COLO829 (cell line): Measurements from ENCODE around the gene ZSWIM1.
"Not testable (repeated sequence)": the region's sequence is repeated elsewhere in the genome, so short reads cannot be mapped to it uniquely, and the experiment has no call there.

Experiments used
- DNase-seq: peaks from one replicate; pipeline ENCODE4 v3.0.0; 2012; ENCODE audit warnings: low spot score

The ZSWIM1 gene

GRCh38 chr20:45857114-45857881 lies 23.7 kb upstream of the ZSWIM1 start, which contains the start of the genes ACOT8 and ZSWIM3:
Gene ACOT8, minus strand, starts transcription at chr20:45857392. Its CDS starts 77 bp downstream, at chr20:45857315.
Gene ZSWIM3, plus strand, starts transcription at chr20:45857614. Its CDS starts 212 bp downstream, at chr20:45857826.
- DNase-seq = peak; percentile 100

GRCh38 chr20:45857882-45858216 lies 23.2 kb upstream of the ZSWIM1 start:
- DNase-seq = peak; percentile 51

DNA sequence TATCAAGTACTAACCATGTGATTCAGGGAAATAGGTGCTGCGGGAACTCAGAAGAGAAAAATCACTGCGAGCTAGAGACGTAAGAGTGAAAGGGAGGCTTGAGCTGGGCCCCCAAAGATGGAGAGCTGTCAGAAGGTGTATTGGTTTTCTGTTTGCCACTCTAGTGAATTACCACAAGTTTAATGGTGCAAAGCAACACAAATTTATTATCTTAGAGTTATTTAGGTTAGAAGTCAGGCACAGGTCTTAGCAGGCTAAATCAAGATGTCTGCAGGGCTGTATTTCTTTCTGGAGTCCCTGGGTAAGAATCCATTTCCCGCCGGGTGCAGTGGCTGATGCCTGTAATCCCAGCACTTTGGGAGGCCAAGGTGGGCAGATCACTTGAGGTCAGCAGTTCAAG lies 21.1 kb upstream of the ZSWIM1 start:
- no peak for DNase-seq

DNA sequence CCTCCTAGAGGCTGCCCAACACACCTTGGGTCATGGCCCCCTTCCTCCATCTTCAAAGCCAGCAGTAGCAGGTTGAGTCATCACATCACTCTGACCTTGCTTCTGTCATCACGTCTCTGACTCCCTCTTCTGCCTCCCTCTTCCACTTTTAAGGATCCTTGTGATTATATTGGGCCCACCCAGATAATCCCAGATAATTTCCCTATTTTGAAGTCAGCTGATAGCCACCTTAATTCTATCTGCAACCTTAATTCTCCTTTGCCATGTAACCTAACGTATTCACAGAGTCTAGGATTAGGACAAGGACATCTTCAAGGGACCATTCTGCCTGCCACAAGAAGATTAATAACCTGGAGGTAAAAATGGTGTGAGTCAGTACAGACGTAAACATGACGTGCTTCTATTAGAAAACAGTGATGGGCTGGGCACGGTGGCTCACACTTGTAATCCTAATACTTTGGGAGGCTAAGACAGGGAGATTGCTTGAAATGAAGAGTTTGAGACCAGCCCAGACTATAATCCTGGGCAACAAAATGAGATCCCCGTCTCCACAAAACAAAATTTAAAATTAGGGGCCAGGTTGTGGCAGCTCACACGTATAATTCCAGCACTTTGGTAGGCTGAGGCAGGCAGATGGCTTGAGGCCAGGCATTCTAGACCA lies 20.3 kb upstream of the ZSWIM1 start:
- no peak for DNase-seq

GRCh38 chr20:45861221-45862075 lies 19.6 kb upstream of the ZSWIM1 start:
- DNase-seq = no peak

DNA sequence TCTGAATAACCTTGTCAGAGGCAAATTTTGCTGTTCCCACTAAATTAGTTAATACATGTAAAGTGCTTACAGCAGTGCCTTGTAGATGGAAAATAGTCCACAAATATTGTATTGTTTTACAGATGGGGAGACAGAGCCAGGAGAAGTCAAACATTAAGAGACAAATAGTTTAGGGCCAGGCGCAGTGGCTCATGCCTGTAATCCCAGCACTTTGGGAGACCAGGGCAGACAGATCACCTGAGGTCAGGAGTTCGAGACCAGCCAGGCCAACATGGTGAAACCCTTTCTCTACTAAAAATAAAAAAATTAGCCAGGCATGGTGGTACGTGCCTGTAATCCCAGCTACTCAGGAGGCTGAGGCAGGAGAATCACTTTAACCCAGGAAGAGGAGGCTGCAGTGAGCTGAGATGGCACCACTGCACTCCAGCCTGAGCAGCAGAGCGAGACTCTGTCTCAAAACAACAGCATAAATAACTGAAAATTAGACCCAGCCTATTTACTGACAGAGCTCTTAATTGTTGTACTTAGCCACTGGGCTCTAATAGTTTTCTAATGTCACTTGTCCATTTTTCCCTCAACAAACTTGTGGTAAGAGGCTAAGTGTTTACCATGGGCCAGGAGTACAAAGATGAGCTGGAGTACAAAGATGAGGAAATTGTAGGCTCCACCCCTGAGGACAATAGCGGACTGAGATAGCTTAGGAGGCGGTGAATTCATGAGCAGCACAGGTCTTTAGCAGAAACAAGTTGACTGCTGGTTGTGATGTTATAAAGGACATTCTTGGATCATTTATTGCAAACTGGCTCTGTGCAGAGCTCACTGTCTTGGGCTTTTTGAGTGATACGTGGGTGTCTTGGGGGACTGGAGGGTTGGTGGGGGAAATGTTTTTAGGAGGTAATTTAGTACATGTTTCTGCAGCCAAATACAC lies 17.2 kb upstream of the ZSWIM1 start:
- DNase-seq = no peak

DNA sequence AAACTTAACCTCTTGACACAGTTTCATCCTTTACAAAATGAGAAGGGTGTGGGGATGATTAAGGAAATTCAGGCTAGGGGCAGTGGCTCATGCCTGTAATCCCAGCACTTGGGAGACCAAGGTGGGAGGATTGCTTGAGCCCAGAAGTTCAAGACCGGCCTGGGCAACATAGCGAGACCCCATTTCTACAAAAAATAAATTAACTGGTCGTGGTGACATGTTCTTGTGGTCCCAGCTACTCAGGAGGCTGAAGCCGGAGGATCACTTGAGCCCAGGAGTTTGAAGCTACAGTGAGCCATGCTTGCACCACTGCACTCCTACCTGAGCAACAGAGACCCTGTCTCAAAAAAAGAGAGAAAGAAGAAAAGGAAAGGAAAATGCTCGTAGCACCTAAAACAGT lies 14.6 kb upstream of the ZSWIM1 start:
- no peak for DNase-seq

- DNase-seq = no peak
Observed at GRCh38 chr20:45867136-45867818, 13.8 kb upstream of the ZSWIM1 start.

GRCh38 chr20:45867819-45868176 lies 13.2 kb upstream of the ZSWIM1 start:
- DNase-seq = no peak

DNA sequence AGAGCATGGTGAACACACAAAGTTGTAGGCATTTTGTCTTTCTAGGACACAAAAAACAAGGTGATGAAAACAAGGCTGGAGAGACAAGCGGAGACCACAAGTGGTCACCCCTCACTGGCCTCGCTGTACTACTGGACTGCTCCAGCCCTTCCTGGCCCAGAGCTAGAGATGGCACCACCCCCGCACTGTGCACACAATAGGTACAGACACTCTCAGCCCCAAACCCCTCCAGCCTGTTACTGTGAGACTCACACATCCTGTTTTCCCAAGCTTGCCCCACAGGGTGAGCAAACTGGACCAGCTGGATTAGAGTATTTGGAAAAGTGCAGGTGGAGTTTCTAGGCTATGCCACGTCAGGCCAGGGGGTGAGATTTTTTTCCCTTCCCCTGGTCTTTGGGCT lies 8.4 kb upstream of the ZSWIM1 start:
- DNase-seq = no peak

DNA sequence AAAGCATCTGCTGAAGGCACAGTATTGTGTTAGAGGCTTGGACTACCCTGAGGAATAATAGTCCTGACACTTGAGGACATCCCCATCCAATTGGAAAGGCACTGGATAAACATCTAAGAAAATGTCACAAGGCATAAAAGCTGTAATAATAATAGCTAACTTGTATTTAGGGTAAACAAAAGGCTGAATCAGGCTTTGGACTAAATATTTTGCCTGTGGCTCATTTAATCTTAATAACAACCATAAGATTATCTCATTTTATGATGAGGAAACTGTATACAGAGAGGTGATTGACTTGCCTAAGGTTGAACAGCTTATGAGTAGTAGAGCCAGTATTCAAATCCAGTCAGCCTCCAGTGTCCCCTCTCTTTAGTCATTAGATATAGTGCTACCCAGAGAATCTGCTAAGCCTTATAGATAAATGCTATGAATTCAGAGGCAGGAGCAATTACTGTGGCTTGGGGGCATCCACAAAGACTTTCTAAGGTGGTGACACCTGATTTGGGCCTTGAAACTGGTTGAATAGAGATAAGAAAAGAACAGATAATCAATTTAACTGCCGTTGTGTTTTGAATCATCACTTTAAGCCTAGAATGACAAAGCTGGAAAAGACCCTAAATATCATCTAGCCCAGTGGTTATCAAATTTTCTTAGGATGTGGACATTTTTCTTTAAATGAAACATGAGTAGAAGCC lies 7.5 kb upstream of the ZSWIM1 start:
- DNase-seq = no peak

DNA sequence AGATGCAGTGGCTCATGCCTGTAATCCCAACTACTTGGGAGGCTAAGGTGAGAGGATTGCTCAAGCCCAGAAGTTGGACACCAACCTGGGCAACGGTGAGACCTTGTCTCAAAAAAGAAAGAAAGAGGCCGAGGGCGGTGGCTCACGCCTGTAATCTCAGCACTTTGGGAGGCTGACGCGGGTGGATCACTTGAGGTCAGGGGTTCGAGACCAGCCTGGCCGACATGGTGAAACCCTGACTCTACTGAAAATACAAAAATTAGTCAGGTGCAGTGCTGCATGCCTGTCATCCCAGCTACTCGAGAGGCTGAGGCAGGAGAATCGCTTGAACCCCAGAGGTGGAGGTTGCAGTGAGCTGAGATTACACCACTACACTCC lies 6.9 kb upstream of the ZSWIM1 start:
- DNase-seq = not testable (repeated sequence)

- DNase-seq = peak; percentile 54
Observed at GRCh38 chr20:45874576-45874975, 6.5 kb upstream of the ZSWIM1 start.

DNA sequence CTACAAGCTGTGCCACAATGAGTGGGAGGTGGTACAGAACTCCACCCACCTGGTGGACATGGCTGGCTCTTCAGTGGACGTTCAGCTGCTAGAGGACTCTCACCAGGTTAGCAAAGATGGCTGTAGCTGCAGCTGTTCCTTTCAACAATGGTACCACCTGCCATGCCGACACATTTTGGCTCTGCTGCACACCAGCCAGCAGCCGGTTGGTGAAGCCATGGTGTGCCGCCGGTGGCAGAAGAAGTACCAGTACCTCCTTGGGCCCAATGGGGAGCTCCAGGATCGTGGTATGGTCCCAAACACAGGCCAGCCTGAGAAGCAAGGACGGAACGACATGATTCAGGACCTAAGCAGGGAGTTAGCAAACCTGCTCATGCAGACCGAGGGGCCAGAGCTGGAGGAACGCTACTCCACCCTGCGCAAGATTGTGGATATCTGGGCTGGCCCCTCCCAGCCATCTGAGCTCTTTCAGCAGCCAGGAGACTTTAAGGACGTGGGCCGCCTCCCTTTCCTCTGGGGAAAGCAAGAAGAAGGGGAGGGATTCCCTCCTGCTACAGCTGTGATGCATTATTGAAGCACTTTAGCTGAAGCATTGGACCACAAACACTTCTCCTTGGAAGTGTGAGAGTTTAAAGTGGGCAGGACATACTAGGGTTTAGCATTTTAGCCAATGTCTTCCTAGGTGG lies 2.8 kb upstream of the ZSWIM1 start:
- DNase-seq = no peak

DNA sequence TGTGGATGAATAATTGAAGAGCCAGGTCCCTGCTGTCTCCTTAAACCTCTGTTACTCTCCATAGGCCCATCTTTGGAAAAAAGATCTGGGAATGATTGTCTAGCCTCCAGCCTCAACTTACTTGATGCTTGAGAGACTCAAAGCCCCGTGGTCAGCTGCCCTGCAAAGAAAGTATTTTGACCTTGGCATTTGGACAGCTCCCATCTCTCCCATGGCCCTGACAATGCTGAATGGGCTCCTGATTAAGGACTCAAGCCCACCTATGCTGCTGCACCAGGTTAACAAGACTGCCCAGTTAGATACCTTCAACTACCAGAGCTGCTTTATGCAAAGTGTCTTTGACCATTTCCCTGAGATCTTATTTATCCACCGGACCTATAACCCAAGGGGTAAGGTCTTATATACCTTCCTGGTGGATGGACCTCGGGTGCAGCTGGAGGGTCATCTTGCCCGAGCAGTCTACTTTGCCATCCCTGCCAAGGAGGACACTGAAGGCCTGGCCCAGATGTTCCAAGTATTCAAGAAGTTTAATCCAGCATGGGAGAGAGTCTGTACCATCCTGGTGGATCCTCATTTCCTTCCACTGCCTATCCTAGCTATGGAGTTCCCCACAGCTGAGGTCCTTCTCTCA lies 1.6 kb downstream of the ZSWIM1 start:
- no peak for DNase-seq

GRCh38 chr20:45883100-45883469 lies 2.1 kb downstream of the ZSWIM1 start:
- no peak for DNase-seq

- no peak for DNase-seq
Observed at GRCh38 chr20:45886590-45887345, 5.7 kb downstream of the ZSWIM1 start.

- no peak for DNase-seq
Observed at GRCh38 chr20:45887346-45887715, 6.3 kb downstream of the ZSWIM1 start, which contains the start of gene SPATA25. Gene SPATA25, minus strand, starts transcription at chr20:45887622. Its CDS starts 32 bp downstream, at chr20:45887590.

GRCh38 chr20:45888681-45889080 lies 7.7 kb downstream of the ZSWIM1 start:
- no peak for DNase-seq
